AG09319 (cell line): ENCODE data around the gene FYCO1.

Source experiments
- DNase-seq: peaks from one replicate; pipeline ENCODE4 v3.0.0-alpha.2; 2010; ENCODE audit warnings: low read depth; ENCODE audit errors: extremely low read depth
- TF ChIP-seq, protein P1 (sequence below): IDR thresholded peaks from 2 replicates; pipeline ENCODE4 v1.5.1; 2011; ENCODE audit warnings: low read depth, mild to moderate bottlenecking, inconsistent platforms, low read length, moderate library complexity

FYCO1 gene

DNA sequence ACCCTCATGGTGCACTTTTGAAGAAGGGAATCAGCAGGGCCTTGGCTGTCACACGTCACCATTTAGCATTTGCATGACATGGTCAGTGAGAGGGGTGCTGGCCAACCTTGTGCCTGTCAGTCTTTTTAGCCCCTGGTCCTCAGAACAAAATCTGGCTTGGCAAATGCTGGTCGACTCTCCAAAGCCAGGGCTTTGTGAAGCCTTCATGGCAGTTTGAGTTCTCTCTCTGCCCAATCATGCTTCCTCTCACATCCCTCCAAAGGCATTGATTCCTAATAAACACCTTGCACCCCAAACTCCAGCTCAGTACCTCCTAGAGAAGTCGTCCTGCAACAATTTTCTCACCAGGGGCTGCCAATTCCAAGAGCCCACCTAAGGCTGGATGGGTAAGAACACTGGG lies 89.9 kb downstream of the FYCO1 start:
- no peak for DNase-seq
- TF ChIP-seq, protein P1, sequence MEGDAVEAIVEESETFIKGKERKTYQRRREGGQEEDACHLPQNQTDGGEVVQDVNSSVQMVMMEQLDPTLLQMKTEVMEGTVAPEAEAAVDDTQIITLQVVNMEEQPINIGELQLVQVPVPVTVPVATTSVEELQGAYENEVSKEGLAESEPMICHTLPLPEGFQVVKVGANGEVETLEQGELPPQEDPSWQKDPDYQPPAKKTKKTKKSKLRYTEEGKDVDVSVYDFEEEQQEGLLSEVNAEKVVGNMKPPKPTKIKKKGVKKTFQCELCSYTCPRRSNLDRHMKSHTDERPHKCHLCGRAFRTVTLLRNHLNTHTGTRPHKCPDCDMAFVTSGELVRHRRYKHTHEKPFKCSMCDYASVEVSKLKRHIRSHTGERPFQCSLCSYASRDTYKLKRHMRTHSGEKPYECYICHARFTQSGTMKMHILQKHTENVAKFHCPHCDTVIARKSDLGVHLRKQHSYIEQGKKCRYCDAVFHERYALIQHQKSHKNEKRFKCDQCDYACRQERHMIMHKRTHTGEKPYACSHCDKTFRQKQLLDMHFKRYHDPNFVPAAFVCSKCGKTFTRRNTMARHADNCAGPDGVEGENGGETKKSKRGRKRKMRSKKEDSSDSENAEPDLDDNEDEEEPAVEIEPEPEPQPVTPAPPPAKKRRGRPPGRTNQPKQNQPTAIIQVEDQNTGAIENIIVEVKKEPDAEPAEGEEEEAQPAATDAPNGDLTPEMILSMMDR = no peak

DNA sequence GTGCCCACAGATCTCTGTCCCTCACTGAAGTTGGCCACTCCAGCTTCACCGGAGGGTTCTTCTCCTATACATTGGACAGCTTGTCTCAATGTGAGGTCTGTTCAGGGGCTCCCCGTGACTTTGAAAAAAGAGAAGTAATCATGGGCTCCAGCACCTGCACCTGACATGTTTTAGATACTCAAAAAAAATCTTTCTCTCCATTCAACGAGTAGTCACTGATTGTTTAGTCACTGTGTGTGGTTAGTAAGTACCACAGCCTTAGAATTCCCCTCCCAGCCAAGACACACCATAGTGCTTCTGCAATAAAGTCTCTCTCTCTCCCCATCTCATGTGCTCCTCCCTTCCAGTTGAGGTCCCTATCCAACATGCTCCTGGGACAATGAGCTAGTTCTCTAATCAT lies 90.7 kb downstream of the FYCO1 start:
- TF ChIP-seq, protein P1 = no peak
- no peak for DNase-seq

DNA sequence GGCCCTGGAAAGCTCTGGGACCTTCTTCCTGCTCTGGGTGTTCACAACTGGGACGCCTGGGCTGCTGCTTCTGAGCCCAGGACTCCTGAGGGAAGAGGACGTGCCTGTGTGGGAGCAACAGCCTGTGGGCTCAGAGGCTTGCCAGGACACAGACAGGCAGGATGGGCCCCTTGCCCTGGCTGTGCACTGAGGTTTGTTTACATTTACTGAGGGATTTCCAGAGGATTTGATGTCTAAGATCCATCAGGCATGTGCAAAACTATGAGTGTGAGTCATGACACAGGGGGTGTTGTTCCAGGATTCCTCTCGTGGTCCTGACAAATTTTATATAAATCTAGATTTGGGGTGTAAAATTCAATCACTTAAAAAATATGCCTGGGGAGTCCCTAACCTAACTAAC lies 98.7 kb downstream of the FYCO1 start:
- no peak for DNase-seq
- TF ChIP-seq, protein P1 = no peak

DNA sequence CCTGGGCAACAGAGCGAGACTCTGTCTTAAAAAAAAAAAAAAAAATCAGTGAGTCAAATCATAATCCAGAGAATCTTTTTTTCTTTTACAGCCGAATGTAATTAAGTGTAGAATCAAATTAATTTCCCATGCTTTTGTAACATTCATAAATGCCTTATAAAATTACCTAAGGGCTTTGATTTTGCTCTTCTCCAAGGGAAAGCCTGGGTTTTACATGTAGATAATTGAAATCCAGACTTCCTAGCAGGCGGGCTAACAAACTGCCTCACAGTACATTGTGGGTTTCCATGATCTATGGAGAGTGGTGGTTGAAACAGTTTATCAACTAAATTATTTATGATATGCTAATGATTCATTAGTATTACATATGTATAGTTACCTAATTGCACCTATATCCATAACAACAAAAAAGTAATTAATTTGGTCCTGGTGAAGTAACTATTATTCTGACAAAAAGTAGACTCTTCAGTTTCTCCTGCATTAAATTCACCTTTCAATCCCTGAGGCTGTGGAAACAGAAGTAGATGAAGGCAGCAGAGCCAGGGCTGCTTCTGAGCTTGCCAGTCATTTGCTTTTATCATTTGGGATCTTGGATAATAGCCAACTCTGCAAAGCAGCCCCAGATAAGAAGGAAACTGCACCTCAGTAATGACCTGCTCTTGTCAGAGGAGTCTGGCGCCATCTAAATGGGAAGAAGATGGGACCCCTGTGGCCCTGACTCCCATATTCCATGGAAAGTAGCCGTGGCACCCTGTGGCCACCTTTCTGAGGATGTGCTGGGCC lies 99.7 kb downstream of the FYCO1 start:
- TF ChIP-seq, protein P1 = no peak
- no peak for DNase-seq

DNA sequence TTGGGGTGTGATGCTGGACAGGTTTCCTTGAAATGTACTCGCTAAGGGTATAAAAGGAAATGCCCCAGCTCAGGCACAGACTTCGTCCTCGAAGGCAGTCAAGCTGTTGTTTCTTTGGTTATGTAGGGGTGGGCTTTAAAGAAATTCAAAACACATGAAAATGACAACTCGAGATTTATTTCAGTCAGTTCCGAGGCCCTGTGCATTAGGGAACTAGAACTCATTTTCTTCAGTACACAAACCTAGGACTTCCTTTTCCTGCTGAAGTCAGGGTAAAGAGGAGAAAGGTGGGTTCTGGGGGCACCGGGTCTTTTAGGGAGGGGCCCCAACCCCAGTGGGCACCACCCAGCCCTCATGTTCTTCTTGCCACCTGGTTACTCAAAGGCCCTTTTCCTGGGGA lies 101.6 kb downstream of the FYCO1 start:
- TF ChIP-seq, protein P1 = no peak

DNA sequence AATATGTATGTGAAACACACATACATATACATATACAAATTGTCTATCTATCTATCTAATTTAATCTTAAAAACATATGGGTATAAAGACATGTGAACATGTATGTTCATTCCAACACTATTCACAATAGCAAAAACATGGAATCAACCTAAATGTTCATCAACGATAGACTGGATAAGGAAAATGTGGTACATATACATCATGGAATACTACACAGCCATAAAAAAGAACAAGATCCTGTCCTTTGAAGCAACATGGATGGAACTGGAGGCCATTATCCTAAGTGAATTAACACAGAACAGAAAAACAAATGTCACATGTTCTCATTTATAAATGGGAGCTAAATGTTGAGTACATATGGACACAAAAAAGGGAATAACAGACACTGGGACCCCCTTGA lies 103.5 kb downstream of the FYCO1 start:
- TF ChIP-seq, protein P1 = no peak
- no peak for DNase-seq

More for the DNA sequence above, 101.6 kb downstream of the FYCO1 start:
- DNase-seq = no peak

DNA sequence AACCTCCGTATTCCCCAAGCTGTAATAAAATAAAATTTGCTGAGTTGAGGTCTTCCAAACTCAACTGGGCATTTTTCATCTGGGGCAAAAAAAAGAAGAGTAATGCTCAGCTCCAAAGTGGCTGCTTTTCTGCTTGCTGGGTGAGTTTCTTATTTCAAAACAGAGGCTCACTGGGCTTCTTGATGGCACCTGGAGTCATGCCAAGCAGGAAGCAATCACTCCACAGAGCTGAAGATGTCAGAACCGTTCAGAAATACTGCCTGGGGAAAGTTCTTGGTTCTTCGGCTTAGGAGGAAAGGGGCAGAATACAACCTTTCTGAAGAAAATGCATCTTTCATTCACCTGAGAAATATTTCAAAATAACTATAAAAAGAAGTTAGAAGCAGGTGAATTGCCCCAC lies 105.2 kb downstream of the FYCO1 start:
- TF ChIP-seq, protein P1 = no peak
- no peak for DNase-seq
